Right ventricle myocardium inferior (tissue), 1 donor: Measurements from ENCODE around the gene BRINP3. TPM values are rescaled to one million over a fixed set of nuclear protein-coding genes. Genes with fewer than 3 reads are reported as not detected.
"Not testable (repeated sequence)": the region's sequence is repeated elsewhere in the genome, so short reads cannot be mapped to it uniquely, and the experiment has no call there.

Source experiments
- ATAC-seq: fragments of 200-7000 bp; cut with Tn5 transposase; one replicate; pipeline ENCODE4 v1.9.1; 2020; ENCODE audit warnings: mild to moderate bottlenecking, moderate library complexity
- DNase-seq: peaks from one replicate; pipeline ENCODE4 v3.0.0; 2021; ENCODE audit errors: missing footprints
- intact Hi-C: fragments of 100-400 bp; cut with DNase I; formaldehyde crosslinking; loops from one replicate; pipeline ENCODE4 v1.11.0; 2022
- long read RNA-seq: library from polyadenylated mRNA; unstranded; transcript quantifications from one replicate; pipeline ENCODE4 v2.0.0, GENCODE V29; 2021
- total RNA-seq: library from RNA; stranded (reverse); fragmentation: NEBNext Ultra II Directional; extraction: Animal tissue kit (Norgen Biotek cat#: 25700); gene quantifications from one replicate; pipeline ENCODE4 v1.2.1, GENCODE V29; 2021
- donor health status: DM: no; HTN: yes; CAD: no; lungs with severe emphysema.

BRINP3 gene
- total RNA-seq = not detected
- long read RNA-seq = 0 reads

- ATAC-seq = no peak
- no peak for DNase-seq
- intact Hi-C loops = no loop called here
Observed at GRCh38 chr1:190477762-190478148, at the start of gene BRINP3. Gene BRINP3, minus strand, starts transcription at chr1:190477864.

DNA sequence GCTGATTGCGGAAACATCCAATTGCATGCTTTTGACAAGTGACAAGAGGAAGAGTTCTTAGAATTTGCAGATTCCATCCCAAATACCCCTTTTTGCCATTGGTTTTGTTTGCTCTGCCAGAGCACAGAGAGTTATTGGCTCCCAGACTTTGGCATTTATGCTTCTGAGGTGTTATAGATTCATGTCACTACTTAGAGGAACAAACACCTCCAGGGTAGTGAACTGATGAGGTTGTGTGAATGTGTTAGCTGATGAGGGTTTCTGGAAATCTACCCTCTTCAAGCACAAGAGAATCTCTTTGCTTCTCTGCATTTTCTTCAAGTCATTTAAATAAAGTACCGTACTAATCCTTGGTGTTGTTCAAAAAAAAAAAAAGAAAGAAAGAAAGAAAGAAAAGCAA lies 33.9 kb upstream of the BRINP3 start:
- intact Hi-C loops = no loop called here
- no peak for ATAC-seq

DNA sequence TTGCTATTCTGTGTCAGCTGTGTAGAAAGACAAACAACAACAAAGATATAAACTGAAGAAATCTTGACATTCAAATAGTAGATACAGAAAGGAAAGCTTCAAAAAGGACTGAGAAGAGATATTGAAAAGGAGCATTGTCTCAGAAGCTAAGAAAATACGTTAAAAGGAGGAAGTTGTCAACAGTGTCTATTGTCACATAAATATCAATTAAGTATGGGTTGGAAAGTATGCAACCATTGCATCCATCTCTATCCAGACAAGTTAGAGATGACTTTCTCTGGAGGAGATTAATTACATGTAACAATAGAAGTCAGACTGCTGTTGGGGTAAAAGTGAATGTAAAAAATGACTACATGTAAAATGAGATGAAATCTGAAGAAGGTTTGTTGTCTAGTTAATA lies 29.7 kb upstream of the BRINP3 start:
- intact Hi-C loops = no loop called here
- no peak for DNase-seq
- no peak for ATAC-seq

More for the DNA sequence above, 33.9 kb upstream of the BRINP3 start:
- no peak for DNase-seq

- intact Hi-C loops, ATAC-seq, DNase-seq: not testable (repeated sequence)
Observed at GRCh38 chr1:190504539-190504938, 26.9 kb upstream of the BRINP3 start.

GRCh38 chr1:190497565-190497964 lies 19.9 kb upstream of the BRINP3 start:
- intact Hi-C loops = no loop called here
- DNase-seq = no peak

DNA sequence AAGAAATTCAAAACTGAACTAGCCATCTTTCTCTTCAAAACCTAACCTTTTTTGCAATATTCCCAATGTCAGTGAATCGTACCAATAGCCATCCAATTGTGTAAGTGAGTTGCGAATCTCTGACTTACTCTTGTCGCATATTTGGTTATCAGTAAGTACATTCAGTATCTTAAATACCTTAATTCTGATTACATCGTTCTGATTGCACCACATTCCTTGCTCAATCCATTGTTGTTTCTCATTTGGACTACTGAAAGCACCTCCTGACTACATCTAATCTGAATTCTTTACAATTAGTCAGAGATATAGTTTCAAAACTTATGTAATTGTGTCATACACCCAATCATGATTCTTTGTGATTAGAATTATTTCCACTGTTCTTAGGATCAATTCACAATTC lies 16.8 kb upstream of the BRINP3 start:
- intact Hi-C loops = no loop called here
- DNase-seq = no peak
- ATAC-seq = no peak

More at GRCh38 chr1:190497565-190497964, 19.9 kb upstream of the BRINP3 start:
- no peak for ATAC-seq

DNA sequence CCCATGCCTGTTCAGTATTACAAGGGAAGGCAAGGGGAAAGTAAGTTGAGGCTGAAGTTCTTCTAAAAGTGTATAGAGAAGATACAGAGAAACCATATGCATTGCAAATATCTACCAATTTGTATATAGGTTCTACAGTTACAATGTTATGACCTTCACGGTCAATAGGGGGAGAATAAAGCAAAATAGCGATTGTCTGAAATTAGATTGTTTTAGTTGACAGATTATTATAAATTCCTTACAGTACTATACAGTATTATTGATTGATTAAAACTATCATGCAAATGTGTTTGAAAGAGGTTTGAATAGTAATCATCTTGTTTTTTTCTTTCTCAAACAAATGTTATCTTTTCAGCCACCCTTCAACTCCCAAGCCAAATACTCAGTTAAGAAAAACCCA lies 13.7 kb upstream of the BRINP3 start:
- intact Hi-C loops = no loop called here
- ATAC-seq (no peak), DNase-seq (no peak)

- no peak for ATAC-seq
- intact Hi-C loops = no loop called here
- DNase-seq = no peak
Observed at GRCh38 chr1:190484045-190484444, 6.4 kb upstream of the BRINP3 start.

DNA sequence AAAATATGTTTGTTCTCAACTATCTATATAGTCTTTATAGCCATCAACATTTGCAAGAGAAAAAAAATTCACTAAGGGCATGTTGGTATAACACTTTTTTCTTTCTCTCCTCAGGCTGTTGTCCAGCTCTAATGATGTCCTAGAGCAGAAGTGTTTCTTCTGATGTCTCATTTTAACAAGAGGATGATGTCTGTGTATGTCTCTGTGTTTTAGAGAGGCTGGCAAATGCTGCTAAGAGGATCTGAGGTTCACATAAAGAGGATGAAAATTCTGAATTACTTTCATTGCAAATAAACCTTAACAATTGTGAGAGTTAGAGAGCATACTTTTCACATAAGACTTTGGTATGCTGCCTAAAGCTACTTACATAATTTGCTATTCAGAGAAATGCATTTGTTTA lies 2.6 kb upstream of the BRINP3 start:
- no peak for DNase-seq
- ATAC-seq = no peak
- intact Hi-C loops = no loop called here

GRCh38 chr1:190479516-190479915 lies 1.9 kb upstream of the BRINP3 start:
- ATAC-seq = no peak
- intact Hi-C loops = no loop called here

DNA sequence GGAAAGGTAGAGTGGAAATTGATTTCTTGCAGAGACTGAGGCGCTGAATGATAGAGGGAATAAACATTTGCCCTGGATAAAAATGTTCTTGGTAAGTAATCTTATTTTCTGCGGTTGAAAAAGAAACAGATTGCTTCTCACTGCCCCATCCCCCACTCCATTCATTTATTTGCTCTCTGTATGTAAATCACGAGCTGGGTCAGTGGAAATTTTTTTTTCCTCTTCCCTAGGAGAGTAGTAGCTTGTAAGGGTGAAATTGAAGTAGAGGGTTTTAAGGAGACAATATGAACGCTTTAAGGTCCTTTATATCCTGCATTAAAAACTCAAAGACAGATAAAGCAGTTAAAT lies 1.4 kb upstream of the BRINP3 start:
- no peak for ATAC-seq
- intact Hi-C loops = no loop called here
- no peak for DNase-seq

More at GRCh38 chr1:190479516-190479915, 1.9 kb upstream of the BRINP3 start:
- DNase-seq = no peak

DNA sequence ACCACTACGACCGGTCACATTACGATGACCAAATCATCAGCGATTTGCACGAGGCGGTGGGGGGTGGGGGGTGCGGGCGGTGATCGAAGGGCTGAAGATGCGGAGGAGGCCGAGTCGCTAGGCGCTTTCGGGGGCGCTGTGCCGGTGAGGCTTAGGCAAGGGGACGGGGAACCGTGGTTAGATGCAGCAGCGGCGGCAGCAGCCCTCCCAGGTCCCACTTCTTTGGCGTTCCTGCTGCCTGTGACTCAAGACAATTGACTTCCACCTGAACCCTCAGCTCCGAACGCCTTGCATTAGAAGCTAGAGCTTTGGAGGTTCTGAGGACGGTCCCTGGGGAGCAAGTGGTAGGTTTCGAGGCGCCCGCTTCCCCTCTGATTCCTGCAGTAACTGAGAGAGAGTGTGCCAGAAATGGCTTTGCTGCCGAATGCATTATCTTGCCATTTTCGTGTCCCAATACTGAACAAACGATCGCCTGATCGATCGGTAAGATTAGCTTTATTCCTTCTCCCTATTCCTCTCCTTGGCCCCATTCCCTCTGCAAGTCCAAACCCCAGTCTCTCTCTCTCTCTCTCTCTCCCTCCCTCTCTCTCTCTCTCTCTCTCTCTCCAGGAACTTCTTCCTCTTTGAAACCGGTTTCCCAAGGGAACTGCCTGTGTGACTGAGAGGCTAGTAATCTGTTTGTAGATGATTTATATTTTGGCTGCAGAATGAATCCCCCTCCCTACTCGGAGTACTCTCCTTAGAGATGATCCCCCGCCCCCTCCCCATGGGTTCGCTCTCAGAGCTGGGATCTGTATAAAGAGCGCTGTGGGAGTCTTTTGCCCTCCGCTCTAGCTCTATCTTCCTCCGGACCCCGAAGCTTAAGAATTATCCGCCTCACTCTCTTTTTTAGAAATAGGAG lies 735 bp upstream of the BRINP3 start:
- DNase-seq = peak; percentile 41
- intact Hi-C loops = no loop called here
- ATAC-seq = no peak

GRCh38 chr1:190476806-190477205 lies 858 bp downstream of the BRINP3 start:
- ATAC-seq = no peak
- intact Hi-C loops = no loop called here
- no peak for DNase-seq

DNA sequence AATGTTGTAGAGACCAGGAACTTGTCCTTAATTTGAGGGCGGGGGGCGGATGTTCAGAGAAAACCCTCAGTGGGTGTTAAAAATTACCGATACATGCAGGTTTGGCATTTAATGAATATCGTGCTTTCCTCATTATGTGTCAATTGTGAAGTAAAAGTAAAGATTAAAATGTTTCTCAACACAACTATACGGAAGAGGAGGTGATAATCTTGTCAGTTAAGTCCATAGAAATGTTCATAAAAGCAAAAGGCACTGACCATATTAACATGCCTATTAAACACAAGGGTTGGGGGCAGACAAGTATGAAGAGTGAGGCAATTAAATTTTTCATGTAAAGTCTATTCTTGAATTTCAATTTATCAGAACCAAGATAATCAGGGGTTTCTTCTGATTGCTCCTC lies 1.3 kb downstream of the BRINP3 start:
- intact Hi-C loops = no loop called here
- DNase-seq = no peak
- no peak for ATAC-seq

DNA sequence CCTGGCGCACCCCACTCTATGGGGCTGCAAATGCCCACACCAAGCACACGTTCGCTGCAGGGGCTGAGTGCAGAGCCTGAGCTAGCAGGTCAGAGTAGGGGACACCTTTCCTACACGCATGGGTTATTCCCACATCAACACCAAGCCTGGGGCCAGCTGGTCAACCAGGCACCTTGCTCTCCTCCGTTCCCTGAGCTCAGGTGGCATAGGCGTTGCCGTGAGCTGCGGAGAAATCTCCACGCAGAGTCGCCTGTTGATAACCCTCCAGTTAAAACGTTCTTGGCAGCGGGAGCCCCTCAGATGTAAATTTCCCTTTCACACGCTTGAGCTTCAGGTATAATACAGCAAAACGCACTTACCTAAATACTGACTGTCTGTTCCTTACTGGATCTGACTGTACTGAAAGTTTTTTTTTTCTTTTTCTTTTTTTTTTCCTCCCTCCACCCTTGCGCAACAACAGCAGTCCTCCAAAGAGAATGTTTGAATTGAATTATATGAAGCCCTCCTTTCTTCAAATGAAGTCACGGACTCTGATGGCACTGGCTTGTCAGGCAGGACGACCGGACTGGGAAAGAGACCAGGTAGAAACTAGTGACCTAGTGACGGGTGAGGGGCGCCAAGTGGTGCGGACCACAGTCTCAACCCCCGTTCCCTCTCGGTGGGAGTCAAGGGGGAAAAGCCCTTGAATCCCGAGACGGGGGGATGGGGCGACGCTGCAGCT lies 2.1 kb downstream of the BRINP3 start:
- ATAC-seq = no peak
- intact Hi-C loops = no loop called here
- DNase-seq = no peak

DNA sequence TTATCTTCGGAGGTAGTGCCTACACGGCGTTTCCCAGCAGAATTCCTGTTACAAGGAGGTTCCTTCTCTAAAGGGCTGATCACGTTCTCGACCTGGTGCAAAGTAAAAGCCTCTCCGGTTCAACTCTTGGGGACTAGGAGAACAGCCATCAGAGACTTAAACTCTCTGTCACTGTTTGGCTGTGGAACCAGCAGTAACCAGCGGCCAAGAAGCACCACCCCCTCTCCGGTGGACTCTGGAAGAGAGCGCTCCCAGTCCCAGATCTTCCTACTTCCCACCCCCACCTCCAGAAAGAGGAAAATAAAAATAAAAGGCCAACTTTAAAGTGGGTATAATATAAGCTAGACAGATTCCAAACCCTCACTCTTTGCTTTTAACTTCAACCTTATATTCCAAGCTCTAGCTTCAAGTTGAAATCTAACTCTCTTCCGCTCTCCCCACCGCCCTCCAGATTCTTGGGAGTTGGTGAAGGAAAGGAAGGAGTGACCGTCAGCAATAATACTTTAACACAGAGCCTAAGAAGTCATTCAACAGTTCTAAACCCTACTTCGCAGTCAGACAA lies 2.9 kb downstream of the BRINP3 start:
- no peak for DNase-seq
- ATAC-seq = no peak
- intact Hi-C loops = no loop called here

GRCh38 chr1:190474010-190474409 lies 3.7 kb downstream of the BRINP3 start:
- DNase-seq = no peak
- no peak for ATAC-seq
- intact Hi-C loops = no loop called here

GRCh38 chr1:190472494-190472893 lies 5.2 kb downstream of the BRINP3 start:
- intact Hi-C loops = no loop called here
- ATAC-seq = no peak

DNA sequence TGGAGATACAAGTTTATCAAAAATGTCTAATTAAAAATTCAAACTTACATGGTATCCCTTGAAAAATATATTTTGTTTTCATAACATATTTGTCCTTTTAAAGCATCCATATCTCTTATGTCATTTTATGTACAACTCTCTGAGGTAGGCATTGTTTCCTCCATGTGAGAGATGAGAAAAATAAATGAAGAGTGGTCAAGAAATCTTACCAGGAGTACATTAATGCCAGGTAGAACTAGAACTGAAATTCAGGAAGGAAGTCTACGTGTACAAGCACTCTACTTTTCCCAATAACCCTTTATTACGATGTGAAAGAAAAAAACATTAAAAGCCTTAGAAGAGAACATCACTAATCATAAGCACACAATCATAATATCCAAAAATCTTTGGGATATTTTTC lies 5.6 kb downstream of the BRINP3 start:
- intact Hi-C loops = no loop called here
- ATAC-seq (no peak), DNase-seq (no peak)

More at GRCh38 chr1:190472494-190472893, 5.2 kb downstream of the BRINP3 start:
- DNase-seq = no peak

- no peak for DNase-seq
- ATAC-seq = no peak
- intact Hi-C loops = no loop called here
Observed at GRCh38 chr1:190464690-190465089, 13.0 kb downstream of the BRINP3 start.
